AG04449 (cell line): Measurements from ENCODE around the gene POLR1B.
"Not testable (repeated sequence)": the region's sequence is repeated elsewhere in the genome, so short reads cannot be mapped to it uniquely, and the experiment has no call there.

ENCODE experiments used
- CTCF ChIA-PET: fragments of 350-600 bp; formaldehyde crosslinking; extraction: SDS; loops from one replicate; lab custom pipeline; 2021; ENCODE audit warnings: antibody characterized with exemption; lab: Yijun Ruan, JAX
- POLR2A ChIA-PET: fragments of 400-600, 350-600 bp; formaldehyde crosslinking; extraction: SDS; loops from one replicate; lab custom pipeline; 2020; ENCODE audit warnings: antibody characterized with exemption, inconsistent platforms; lab: Yijun Ruan, JAX
- DNase-seq: peaks from one replicate; pipeline ENCODE4 v3.0.0-alpha.2; 2010; ENCODE audit warnings: low read depth, low spot score
- H3K4me3 ChIP-seq: 2 replicates; pipeline ENCODE4 v1.5.1; 2011; ENCODE audit warnings: low read depth, mild to moderate bottlenecking, control low read depth, low read length
- TF ChIP-seq, protein P1 (sequence below): IDR thresholded peaks from one replicate; pipeline ENCODE4 v1.5.1; 2011; ENCODE audit warnings: mild to moderate bottlenecking, moderate library complexity, low read length, control low read depth, inconsistent platforms; ENCODE audit not compliant: insufficient read depth; ENCODE audit errors: missing control alignments

Gene POLR1B

DNA sequence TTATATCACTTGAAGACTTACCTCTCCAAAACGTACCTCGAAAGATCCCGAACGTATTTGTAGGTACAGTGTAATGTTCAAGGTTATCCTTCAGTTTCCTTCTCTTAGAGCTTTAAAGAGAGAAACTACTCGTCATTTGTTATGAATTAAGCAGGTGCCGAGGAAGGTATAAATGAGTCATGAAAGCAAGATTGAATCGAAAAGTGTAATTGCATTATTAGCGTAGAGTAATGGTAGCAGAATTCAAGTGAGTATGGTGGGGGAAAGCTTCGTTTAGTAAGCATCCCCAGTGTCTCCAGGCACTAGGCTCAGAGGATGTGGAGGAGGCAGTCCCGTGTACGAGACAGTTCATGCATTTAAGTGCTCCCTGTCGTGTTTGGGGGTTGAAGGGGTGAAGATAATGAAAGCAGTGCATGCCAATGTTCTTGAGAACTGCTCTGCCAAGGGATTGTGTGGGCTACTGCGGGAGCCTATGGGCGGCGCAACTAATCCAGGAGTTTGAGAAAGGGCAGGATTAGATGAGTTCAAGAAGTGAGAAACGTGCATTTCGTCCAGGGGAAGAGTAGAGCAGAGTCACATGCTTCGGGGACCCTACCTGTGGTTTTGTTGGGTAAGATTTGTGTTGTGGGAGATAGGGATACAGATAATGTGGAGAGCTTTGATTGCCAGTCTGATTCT is 858 bp downstream of the POLR1B start:
- peak overlapping the region; percentile 99 for H3K4me3 ChIP-seq
- CTCF ChIA-PET: interaction anchor here (0.7 to 1.4 kb wide), 5 partner anchors 16 to 422 kb away, joined by 3 to 4 read pairs (median 3); no protein-coding TSS in a partner anchor
- DNase-seq: no peak
- POLR2A ChIA-PET: no interaction called here
- TF ChIP-seq, protein P1, sequence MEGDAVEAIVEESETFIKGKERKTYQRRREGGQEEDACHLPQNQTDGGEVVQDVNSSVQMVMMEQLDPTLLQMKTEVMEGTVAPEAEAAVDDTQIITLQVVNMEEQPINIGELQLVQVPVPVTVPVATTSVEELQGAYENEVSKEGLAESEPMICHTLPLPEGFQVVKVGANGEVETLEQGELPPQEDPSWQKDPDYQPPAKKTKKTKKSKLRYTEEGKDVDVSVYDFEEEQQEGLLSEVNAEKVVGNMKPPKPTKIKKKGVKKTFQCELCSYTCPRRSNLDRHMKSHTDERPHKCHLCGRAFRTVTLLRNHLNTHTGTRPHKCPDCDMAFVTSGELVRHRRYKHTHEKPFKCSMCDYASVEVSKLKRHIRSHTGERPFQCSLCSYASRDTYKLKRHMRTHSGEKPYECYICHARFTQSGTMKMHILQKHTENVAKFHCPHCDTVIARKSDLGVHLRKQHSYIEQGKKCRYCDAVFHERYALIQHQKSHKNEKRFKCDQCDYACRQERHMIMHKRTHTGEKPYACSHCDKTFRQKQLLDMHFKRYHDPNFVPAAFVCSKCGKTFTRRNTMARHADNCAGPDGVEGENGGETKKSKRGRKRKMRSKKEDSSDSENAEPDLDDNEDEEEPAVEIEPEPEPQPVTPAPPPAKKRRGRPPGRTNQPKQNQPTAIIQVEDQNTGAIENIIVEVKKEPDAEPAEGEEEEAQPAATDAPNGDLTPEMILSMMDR: no peak

DNA sequence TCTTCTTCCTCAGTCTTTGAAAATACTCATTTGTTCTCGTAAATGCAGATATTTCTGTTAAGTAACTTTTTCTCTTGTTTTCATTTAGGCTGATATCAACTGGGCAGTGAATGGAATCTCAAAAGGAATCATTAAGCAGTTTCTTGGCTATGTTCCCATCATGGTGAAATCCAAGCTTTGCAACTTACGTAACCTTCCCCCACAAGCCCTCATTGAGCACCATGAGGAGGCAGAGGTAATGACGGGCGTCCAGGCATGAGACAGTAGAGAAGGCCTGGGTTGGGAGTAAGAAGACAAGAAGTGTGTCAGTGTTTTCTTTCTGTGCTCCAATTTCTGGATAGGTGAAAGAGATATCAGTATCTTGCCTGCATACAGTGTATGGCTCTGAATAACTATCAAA is 5.1 kb downstream of the POLR1B start:
- CTCF ChIA-PET: no interaction called here
- POLR2A ChIA-PET: no interaction called here

DNA sequence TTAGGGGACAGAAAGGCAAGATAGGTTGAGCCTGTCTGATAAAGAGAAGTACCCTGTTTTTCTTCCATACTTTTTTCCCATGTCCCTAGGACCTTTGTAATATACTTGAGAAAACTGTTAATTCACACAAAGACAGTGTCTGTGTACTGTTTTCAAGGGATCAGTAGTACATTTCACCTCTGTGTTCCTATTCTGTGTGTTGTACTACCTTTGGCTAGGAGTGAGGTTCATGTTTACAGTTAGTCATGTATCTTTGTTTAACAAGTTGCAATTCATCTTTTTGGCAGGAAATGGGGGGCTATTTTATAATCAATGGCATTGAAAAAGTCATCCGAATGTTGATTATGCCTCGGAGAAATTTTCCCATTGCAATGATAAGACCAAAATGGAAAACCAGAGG is 6.7 kb downstream of the POLR1B start:
- ChIA-PET POLR2A (no interaction called here), CTCF (no interaction called here)
- H3K4me3 ChIP-seq: no peak overlapping the region
- DNase-seq: no peak
- TF ChIP-seq, protein P1: no peak

More for the DNA sequence above, 5.1 kb downstream of the POLR1B start:
- TF ChIP-seq, protein P1: no peak
- DNase-seq: no peak
- H3K4me3 ChIP-seq: no peak overlapping the region

DNA sequence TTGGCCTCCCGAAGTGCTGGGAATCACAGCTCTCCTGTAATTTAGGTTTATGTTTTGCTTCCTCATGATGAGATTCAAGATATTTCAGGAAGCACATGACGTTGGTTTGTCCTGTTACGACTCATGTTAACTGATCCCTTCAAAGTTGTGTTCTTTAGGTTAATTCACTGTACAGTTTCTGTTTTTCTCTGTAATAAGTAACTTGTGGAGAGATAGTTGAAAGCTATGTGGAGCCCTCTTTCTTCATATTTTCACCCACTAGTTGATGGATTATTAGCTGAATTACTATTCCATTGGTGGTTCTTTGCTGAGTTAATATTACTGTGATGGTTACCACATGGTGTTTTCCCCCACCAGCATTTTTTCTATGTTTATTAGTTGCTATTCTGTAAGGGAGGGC is 23.8 kb downstream of the POLR1B start:
- TF ChIP-seq, protein P1: no peak
- POLR2A ChIA-PET: no interaction called here
- no peak for DNase-seq
- CTCF ChIA-PET: interaction anchor here (1.6 kb wide), 1 partner anchor 12 kb away, joined by 9 read pairs; no protein-coding TSS in a partner anchor
- no peak overlapping the region for H3K4me3 ChIP-seq

DNA sequence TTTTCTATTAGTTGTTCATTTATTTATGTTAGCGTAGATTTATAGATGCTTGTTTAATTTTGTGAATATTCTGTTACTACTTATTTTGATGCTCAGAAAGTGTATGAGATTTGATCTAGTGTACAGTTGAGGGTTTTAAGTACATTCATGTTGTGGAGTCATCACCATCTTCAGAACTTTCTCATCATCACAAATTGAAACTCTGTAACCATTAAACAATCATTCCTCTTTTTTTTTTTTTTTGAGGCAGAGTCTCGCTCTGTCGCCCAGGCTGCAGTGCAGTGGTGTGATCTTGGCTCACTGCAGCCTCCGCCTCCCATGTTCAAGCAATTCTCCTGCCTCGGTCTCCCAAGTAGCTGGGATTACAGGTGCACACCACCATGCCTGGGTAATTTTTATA is 24.2 kb downstream of the POLR1B start:
- H3K4me3 ChIP-seq, DNase-seq, POLR2A ChIA-PET: not testable (repeated sequence)
- CTCF ChIA-PET: interaction anchor here (1.6 kb wide), 1 partner anchor 11 kb away, joined by 9 read pairs; no protein-coding TSS in a partner anchor

DNA sequence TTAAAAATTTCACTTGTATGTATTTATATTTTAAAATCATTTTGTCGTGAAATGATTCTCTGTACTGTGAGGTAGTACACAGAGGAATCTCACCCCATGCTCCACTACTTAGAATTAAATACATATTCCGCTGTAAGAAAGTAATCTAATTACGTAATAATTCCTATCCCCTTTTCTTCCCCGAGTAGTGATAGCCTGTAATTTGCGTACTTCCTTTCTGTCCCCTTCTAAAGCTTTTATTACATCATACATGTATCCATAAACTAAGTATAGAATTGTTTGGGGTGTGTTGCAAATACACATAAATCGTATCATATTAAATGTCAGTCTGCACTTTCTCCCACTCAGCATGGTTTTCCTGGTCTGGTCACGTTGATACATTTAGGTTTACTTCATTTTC is 29.7 kb downstream of the POLR1B start:
- POLR2A ChIA-PET: interaction anchor here (0.5 kb wide), 1 partner anchor 452 kb away, joined by 3 read pairs; no protein-coding TSS in a partner anchor
- no peak overlapping the region for H3K4me3 ChIP-seq
- no peak for DNase-seq
- TF ChIP-seq, protein P1: no peak
- CTCF ChIA-PET: interaction anchor here (0.8 to 1.0 kb wide), 2 partner anchors 11 to 26 kb away, joined by 3 read pairs; no protein-coding TSS in a partner anchor

DNA sequence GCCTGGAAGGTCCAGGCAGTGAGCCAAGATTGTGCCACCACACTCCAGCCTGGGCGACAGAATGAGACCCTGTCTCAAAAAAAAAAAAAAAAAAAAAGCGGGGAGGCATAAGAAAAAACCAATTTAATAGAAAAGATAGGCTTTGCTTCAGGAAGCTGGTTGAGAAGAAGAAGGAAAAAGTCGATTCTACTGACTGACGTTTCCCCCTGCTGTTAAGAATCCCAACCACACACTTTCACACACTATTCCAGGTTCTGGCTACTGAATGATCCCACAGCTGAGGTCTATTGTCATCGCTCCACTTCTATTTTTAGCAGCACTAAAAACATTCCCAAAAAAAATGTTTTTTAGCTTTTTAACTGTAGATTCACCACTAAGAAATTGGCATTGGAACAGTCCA is 35.5 kb downstream of the POLR1B start:
- TF ChIP-seq, protein P1: peak; percentile 27
- ChIA-PET CTCF (interaction anchor here (0.6 to 2.1 kb wide), 12 partner anchors 10 to 694 kb away, joined by 3 to 9 read pairs (median 4); no protein-coding TSS in a partner anchor), POLR2A (interaction anchor here (0.7 kb wide), 1 partner anchor 81 kb away, joined by 3 read pairs; no protein-coding TSS in a partner anchor)
- DNase-seq: no peak
- H3K4me3 ChIP-seq: no peak overlapping the region
